ENCODE results near the gene MN1. TPM values are rescaled to one million over a fixed set of nuclear protein-coding genes. Genes with fewer than 3 reads are reported as not detected.

MN1 gene
- total and polyA plus RNA-seq, 2 of the 4 experiments (the other 2 are of a cell fraction): 0.36 to 1.3 TPM

DNA sequence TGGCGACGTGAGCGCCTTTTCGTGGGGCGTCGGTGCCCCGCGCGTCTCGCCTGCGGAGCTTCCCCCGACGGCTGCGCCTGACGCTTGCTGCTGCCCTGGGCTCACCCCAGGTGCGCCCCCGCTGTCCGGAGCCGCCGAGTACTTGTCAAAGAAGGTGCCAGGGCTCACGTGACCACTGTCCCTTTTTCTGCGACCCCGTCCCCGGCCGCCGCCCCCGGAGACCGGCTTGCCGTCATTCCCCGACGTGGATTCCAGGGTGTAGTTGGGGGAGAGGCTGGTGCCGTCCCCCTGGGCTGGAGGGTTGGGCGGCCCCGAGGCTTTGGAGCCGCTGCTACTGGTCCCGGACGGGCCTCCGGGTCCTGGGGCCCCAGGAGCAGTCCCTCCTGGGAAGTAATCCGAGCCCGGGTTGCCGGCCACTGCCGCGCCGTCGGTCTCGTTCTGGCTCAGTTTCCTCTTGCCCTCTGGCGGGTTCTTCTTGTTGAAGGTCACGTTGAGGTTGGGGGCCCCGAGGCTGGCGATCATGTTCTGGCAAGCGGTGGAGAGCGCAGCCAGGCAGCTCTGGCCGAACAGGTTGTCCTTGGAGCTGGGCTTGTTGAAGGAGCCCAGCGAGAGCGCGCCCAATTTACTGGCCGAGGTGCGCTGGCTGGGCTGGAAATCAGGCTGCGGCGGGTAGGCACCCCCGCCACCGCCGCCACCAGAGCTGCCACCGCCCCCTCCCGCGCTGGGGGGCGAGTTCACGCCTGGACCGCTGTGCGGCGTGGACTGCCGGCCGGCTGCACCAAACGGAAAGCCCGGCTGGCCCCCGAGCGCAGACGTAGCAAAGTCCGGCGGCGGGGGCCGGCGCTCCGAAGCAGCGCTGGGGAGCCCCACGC, 3.8 kb downstream of the MN1 start:
- Histone ChIP-seq H3K4me3 (ENCODE audit: insufficient read depth, low read depth, low read length) (no peak overlapping the region), H3K27ac (ENCODE audit: insufficient read depth, low read length) (no peak overlapping the region), H3K4me1 (ENCODE audit: control insufficient read depth, insufficient read depth, low read length) (peaks cover 11% of the 10 kb centered on the region; the same call in 1 of the 2 replicates), H3K14ac (replicated peaks; ENCODE audit: low read depth, low read length) (no peak overlapping the region), H2AFZ (replicated peaks; ENCODE audit: low read length, poor library complexity) (no peak overlapping the region), H2AK9ac (replicated peaks; ENCODE audit: low read depth, low read length, poor library complexity) (no peak overlapping the region), H3K23ac (ENCODE audit: low read depth, low read length) (no peak overlapping the region), H3K9ac (ENCODE audit: low read depth, low read length) (no peak overlapping the region), H3K79me1 (ENCODE audit: low read depth in 1 of 2, low read length in 2 of 2) (no peaks in the 10 kb centered on the region; a peak in 2 of 4 replicates), H2BK15ac (ENCODE audit: low read depth, low read length) (no peak overlapping the region), H2BK120ac (ENCODE audit: low read depth, low read length) (no peak overlapping the region), H2AK5ac (ENCODE audit: low read depth, low read length) (no peak overlapping the region), H3K18ac (ENCODE audit: low read depth, low read length) (no peak overlapping the region), H2BK20ac (ENCODE audit: low read depth, low read length) (no peak overlapping the region), H3K9me1 (ENCODE audit: insufficient read depth, low read length) (0 out of 2 replicates have a peak, but pooled peaks cover 3% of the 10 kb centered on the region), H3K9me3 (ENCODE audit: control insufficient read depth, insufficient read depth, low read length) (no peaks in the 10 kb centered on the region), H3K4ac (ENCODE audit: low read depth, low read length) (no peak overlapping the region), H4K20me1 (ENCODE audit: insufficient read depth, low read length) (peaks cover 8% of the 10 kb centered on the region), H3K36me3 (ENCODE audit: control insufficient read depth, insufficient read depth, low read length) (peaks cover 25% of the 10 kb centered on the region), H4K8ac (ENCODE audit: low read depth in 2 of 2, low read length in 2 of 2) (no peak overlapping the region), H2BK5ac (ENCODE audit: low read depth, low read length, poor library complexity, severe bottlenecking) (no peak overlapping the region), H3K4me2 (ENCODE audit: low read depth, low read length) (no peak overlapping the region), H3K56ac (ENCODE audit: extremely low read depth, insufficient read depth, low read length) (no peak overlapping the region), H4K91ac (ENCODE audit: insufficient read depth, low read depth, low read length) (no peak overlapping the region), H3K27me3 (ENCODE audit: control insufficient read depth, insufficient read depth, low read length) (no peaks in the 10 kb centered on the region; the same call in 1 of the 2 replicates), H4K5ac (ENCODE audit: low read depth, low read length) (no peak overlapping the region)
- ATAC-seq (ENCODE audit: low read depth): no peak
- no TSS peak for BruUV-seq (replicated peaks)
- no peak for TF ChIP-seq CEBPB (IDR thresholded peaks at IDR 0.05; ENCODE audit: low read depth, low read length)
- no peak for TF ChIP-seq SMC3 (IDR thresholded peaks at IDR 0.05; ENCODE audit: low read depth, low read length)
- no peak for TF ChIP-seq RAD21 (IDR thresholded peaks at IDR 0.05; ENCODE audit: low read length)
- dilution Hi-C loops (cut with HindIII; ENCODE audit: low sequenced_read_pairs, unreplicated experiment): no loop called here
- ChIA-PET POLR2A (ENCODE audit: unreplicated experiment) (no interaction called here), CTCF (interaction anchor here (0.6 kb wide), 1 partner anchor 301 kb away, joined by 9 read pairs; no protein-coding TSS in a partner anchor)
- 68% methylated on average over 53 of the region's 86 CpGs; no CpG with 5 or more reads in 1 of the 2 experiments for WGBS, 2 experiments (ENCODE audit: extremely low coverage in 2 of 2, insufficient read length in 1 of 2)
- intact Hi-C loops (cut with micrococcal nuclease): no loop called here
- DNase-seq: no peak
- in situ Hi-C loops (cut with MboI; ENCODE audit: low sequenced_read_pairs): no loop called here
